ENCODE data around the gene MFNG. TPM values are rescaled to one million over a fixed set of nuclear protein-coding genes. Genes with fewer than 3 reads are reported as not detected.

The MFNG gene
- total RNA-seq, 1 donor from 2014 or later = 0.83 TPM

DNA sequence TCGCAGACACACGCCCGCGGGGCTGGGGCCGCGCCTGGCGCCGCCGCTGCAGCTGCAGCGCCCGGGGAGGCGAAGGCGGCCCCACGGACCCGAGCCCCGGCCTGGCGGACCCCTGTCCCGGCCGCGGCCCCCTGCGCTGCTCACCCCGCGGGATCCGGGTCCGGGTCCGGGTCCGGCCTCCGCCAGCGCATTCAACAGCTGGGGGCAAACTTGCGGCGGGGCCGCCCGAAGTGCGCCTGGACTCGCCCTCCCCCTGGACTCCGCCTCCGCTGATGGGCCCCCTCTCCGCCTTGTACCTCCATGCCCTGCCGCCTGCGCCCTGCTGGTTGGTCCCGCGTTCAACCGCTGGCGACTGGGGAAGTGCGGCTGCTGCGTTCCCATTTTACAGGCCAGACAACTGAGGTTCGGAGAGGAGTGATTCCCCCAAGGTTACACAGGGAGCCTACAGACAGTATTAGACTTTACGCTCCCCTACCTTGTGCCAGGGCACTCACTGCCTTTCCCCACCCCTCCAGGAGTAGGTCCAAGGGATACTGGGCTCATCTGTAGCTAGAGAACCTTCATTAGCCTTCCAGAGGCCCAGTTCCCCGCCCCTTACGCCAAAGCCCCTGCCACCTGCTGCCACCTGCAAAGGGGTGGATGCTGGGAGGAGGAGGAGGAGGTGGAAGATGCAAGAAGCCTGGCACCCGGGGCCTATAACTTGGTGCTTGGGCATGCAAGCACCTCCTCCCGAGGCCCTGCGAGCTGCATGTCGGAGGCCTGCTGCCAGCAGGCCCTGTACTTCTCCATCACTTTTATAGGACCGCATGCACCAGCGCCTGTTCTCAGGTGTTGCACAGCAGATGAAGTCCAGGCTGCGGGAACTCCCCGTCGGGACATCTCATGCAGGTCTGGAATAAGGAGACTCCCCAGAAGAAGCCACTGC lies 58.2 kb downstream of the MFNG start:
- peaks cover 28% of the 10 kb centered on the region for H3K4me1 Mint-ChIP-seq
- TF ChIP-seq, protein P1, sequence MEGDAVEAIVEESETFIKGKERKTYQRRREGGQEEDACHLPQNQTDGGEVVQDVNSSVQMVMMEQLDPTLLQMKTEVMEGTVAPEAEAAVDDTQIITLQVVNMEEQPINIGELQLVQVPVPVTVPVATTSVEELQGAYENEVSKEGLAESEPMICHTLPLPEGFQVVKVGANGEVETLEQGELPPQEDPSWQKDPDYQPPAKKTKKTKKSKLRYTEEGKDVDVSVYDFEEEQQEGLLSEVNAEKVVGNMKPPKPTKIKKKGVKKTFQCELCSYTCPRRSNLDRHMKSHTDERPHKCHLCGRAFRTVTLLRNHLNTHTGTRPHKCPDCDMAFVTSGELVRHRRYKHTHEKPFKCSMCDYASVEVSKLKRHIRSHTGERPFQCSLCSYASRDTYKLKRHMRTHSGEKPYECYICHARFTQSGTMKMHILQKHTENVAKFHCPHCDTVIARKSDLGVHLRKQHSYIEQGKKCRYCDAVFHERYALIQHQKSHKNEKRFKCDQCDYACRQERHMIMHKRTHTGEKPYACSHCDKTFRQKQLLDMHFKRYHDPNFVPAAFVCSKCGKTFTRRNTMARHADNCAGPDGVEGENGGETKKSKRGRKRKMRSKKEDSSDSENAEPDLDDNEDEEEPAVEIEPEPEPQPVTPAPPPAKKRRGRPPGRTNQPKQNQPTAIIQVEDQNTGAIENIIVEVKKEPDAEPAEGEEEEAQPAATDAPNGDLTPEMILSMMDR (IDR thresholded peaks at IDR 0.05; ENCODE audit: unreplicated experiment) = no peak
- H3K27ac Mint-ChIP-seq = no peak overlapping the region
- no peak for DNase-seq (ENCODE audit: low spot score in 2 of 2, unreplicated experiment in 2 of 2)
- peak overlapping the region; percentile 58 for H3K4me3 Mint-ChIP-seq
- peaks cover 70% of the 10 kb centered on the region for H3K27me3 Mint-ChIP-seq (ENCODE audit: low read depth)
- H3K36me3 Mint-ChIP-seq = no peaks in the 10 kb centered on the region
- H3K9me3 Mint-ChIP-seq = peaks cover 4% of the 10 kb centered on the region

DNA sequence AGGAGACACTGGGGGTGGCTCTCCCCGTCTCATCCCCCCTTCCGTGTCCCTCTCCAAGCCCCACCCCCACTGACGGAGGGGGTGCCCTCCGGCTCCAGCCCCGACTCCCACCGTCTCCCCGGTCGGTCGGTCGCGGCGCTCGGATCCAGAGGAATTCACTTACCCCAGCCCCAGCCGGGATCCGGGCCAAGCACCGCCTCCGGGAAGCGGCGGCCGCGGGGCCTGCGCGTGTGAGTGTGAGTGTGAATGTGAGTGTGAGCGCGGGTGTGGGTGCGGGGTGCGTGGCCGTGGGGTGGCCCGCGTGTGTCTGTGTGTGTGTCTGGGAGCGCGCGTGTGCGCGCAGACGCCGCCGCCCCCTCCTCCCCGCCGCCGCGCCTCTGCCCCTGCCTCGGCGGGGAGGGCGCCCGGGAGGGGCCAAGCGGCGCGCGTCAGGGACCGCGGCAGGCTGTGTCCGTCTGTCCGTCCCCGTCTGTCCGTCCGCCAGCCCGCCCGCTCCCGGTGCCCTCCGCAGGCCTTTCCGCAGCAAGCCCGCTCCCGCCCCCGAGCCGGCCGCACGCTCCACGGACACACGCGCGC lies 59.0 kb downstream of the MFNG start, which contains the start of gene ELFN2:
Gene ELFN2, minus strand, starts transcription at position 345 of the 576 bp plus-strand sequence. CDS start 51,945 bp downstream, outside the sequence.
- Mint-ChIP-seq H3K9me3 (no peaks in the 10 kb centered on the region), H3K27ac (peak within 1 kb of the TSS; percentile 9), H3K36me3 (no peaks in the 10 kb centered on the region), H3K27me3 (ENCODE audit: low read depth) (peaks cover 72% of the 10 kb centered on the region), H3K4me3 (peak within 1 kb of the TSS; percentile 71), H3K4me1 (peaks cover 23% of the 10 kb centered on the region)
- TF ChIP-seq, protein P1 (IDR thresholded peaks at IDR 0.05; ENCODE audit: unreplicated experiment) = no peak
- DNase-seq (ENCODE audit: low spot score in 2 of 2, unreplicated experiment in 2 of 2) = peak in 1 of 2 experiments; percentile 73

DNA sequence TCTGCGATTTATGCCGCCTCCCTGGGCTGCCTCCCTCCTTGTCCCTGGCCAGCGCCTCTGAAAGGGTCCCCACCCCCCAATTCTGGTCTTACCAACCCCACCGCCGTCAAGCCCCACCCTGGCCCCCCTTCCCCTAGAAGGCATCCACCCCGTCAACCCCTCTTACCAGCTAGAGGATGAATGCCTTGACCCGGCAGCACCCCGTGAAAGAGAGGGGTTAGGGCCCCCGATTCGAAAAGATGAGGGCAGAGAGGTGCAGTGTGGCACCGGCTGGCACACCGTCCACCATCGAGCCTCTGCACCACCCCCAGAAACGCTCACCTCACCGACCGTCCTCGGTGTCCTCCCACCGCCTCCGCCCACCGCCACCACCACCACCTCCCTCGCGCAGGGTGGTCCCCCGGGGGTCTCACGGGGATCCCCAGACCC lies 59.5 kb downstream of the MFNG start:
- Mint-ChIP-seq H3K4me3 (peak overlapping the region; percentile 71), H3K27ac (no peak overlapping the region), H3K36me3 (no peaks in the 10 kb centered on the region), H3K27me3 (ENCODE audit: low read depth) (peaks cover 77% of the 10 kb centered on the region), H3K9me3 (no peaks in the 10 kb centered on the region), H3K4me1 (peaks cover 18% of the 10 kb centered on the region)
- no peak for DNase-seq (ENCODE audit: low spot score in 2 of 2, unreplicated experiment in 2 of 2)
- TF ChIP-seq, protein P1 (IDR thresholded peaks at IDR 0.05; ENCODE audit: unreplicated experiment) = no peak

GRCh38 chr22:37425800-37426705 lies 60.1 kb downstream of the MFNG start:
- TF ChIP-seq, protein P1 (IDR thresholded peaks at IDR 0.05; ENCODE audit: unreplicated experiment) = no peak
- no peak for DNase-seq (ENCODE audit: low spot score in 2 of 2, unreplicated experiment in 2 of 2)
- peaks cover 80% of the 10 kb centered on the region for H3K27me3 Mint-ChIP-seq (ENCODE audit: low read depth)
- no peaks in the 10 kb centered on the region for H3K9me3 Mint-ChIP-seq
- peak overlapping the region; percentile 13 for H3K27ac Mint-ChIP-seq
- peak overlapping the region; percentile 71 for H3K4me3 Mint-ChIP-seq
- H3K4me1 Mint-ChIP-seq = peaks cover 12% of the 10 kb centered on the region
- H3K36me3 Mint-ChIP-seq = no peaks in the 10 kb centered on the region

DNA sequence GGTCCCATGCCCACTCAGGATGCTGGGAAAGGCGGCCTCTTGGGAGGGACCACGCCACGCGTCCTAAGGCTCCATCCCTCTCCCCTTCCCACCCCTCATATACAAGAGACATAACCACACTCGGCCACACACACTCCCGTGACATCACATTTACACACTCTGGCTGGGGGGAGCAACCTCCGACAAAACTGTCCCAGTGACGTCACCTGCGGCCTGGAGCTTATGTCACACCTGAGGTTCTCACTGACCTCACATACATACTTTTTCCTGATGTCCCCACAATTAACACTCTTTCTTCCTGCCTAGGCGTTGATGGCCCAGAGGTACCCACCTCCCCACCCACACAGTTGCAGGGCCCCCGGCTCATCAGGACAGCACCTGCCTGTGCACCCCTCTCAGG lies 60.8 kb downstream of the MFNG start:
- TF ChIP-seq, protein P1 (IDR thresholded peaks at IDR 0.05; ENCODE audit: unreplicated experiment) = no peak
- Mint-ChIP-seq H3K9me3 (no peaks in the 10 kb centered on the region), H3K27me3 (ENCODE audit: low read depth) (peaks cover 81% of the 10 kb centered on the region), H3K4me3 (peak overlapping the region; percentile 71), H3K4me1 (peaks cover 17% of the 10 kb centered on the region), H3K27ac (no peak overlapping the region), H3K36me3 (no peaks in the 10 kb centered on the region)
- no peak for DNase-seq (ENCODE audit: low spot score in 2 of 2, unreplicated experiment in 2 of 2)

Data from mesothelial cell of epicardium (in vitro differentiated cells).